HepG2 (cell line): ENCODE data around the gene JPT1. TPM values are rescaled to one million over a fixed set of nuclear protein-coding genes. Genes with fewer than 3 reads are reported as not detected.
A peak's percentile ranks its signal among the peaks of the same experiment; 100 is the strongest.

ENCODE experiments used
- GABPA ChIP-seq, 2 experiments: IDR thresholded peaks; 2 replicates each; pipeline ENCODE4 v1.6.1; 2011 to 2016; ENCODE audit warnings: low read depth in 2 of 2, low read length in 1 of 2, missing biosample characterization in 1 of 2, missing genetic modification characterization in 1 of 2
- GPN1 ChIP-seq: sonication (generic); formaldehyde crosslinking; IDR thresholded peaks from 2 replicates; pipeline ENCODE4 v1.5.1; 2020; ENCODE audit warnings: missing genetic modification reagents, borderline replicate concordance
- HCFC1 ChIP-seq: fragments of 150-350 bp; IDR thresholded peaks from 2 replicates; pipeline ENCODE4 v1.6.1; 2014; ENCODE audit warnings: low read depth, low read length
- HMGA1 ChIP-seq: sonication (generic); formaldehyde crosslinking; conservative IDR thresholded peaks from 2 replicates; pipeline ENCODE4 v1.4.0; 2020; ENCODE audit warnings: missing genetic modification reagents
- MYC ChIP-seq: sonication (generic); formaldehyde crosslinking; IDR thresholded peaks from 2 replicates; pipeline ENCODE4 v1.9.0; 2021; ENCODE audit warnings: missing genetic modification reagents, borderline replicate concordance
- NFAT5 ChIP-seq: sonication (generic); formaldehyde crosslinking; IDR thresholded peaks from 2 replicates; pipeline ENCODE4 v1.4.0; 2020; ENCODE audit warnings: missing genetic modification reagents
- NFE2 ChIP-seq: sonication (generic); formaldehyde crosslinking; IDR thresholded peaks from 2 replicates; pipeline ENCODE4 v1.4.0; 2020; ENCODE audit warnings: missing genetic modification reagents
- NR2F6 ChIP-seq, 2 experiments: IDR thresholded peaks; 2 replicates each; pipeline ENCODE4 v1.6.1; 2016; ENCODE audit warnings: antibody characterized with exemption in 1 of 2, mild to moderate bottlenecking in 1 of 2
- ONECUT2 ChIP-seq: sonication (generic); formaldehyde crosslinking; IDR thresholded peaks from 2 replicates; pipeline ENCODE4 v1.4.0; 2020; ENCODE audit warnings: missing genetic modification reagents
- SSRP1 ChIP-seq: IDR thresholded peaks from 2 replicates; pipeline ENCODE4 v1.6.1; 2016; ENCODE audit warnings: control low read depth
- ZNF253 ChIP-seq: sonication (generic); formaldehyde crosslinking; IDR thresholded peaks from 2 replicates; pipeline ENCODE4 v1.8.0; 2022; ENCODE audit warnings: mild to moderate bottlenecking, missing genetic modification reagents, borderline replicate concordance
- ZNF354B ChIP-seq: sonication (generic); formaldehyde crosslinking; IDR thresholded peaks from 2 replicates; pipeline ENCODE4 v1.8.0; 2022; ENCODE audit warnings: mild to moderate bottlenecking, missing genetic modification reagents
- ZNF441 ChIP-seq: sonication (generic); formaldehyde crosslinking; IDR thresholded peaks from 2 replicates; pipeline ENCODE4 v1.7.0; 2021; ENCODE audit warnings: missing genetic modification reagents, borderline replicate concordance
- ZNF567 ChIP-seq: sonication (generic); formaldehyde crosslinking; IDR thresholded peaks from 2 replicates; pipeline ENCODE4 v1.8.1; 2023; ENCODE audit warnings: mild to moderate bottlenecking, missing genetic modification reagents, borderline replicate concordance
- polyA plus RNA-seq, 8 experiments: library from polyadenylated mRNA; depleted of rRNA in 3 of 8; stranded (reverse) in 7 of 8; unstranded in 1 of 8; fragments of >200 nt; fragmentation: Illumina TruSeq in 4 of 8; extraction: Trizol in 4 of 8; gene quantifications; 2 replicates each; pipeline versions ENCODE4 v1.2.1 to v1.2.3, GENCODE V29; 2011 to 2016; ENCODE audit warnings: low read depth in 4 of 8, missing spikeins in 1 of 8, mixed read lengths in 1 of 8; ENCODE audit not compliant: insufficient read depth in 1 of 8
- total RNA-seq, 5 experiments: library from RNA; depleted of rRNA; stranded (reverse); fragments of >200 nt; fragmentation: Illumina TruSeq; extraction: Trizol; gene quantifications; 2 replicates each; pipeline ENCODE4 v1.2.3, GENCODE V29; 2016; ENCODE audit warnings: low read depth in 1 of 5
- TF ChIP-seq, protein P1 (sequence below): sonication (generic); formaldehyde crosslinking; IDR thresholded peaks from 2 replicates; pipeline ENCODE4 v1.9.0; 2021; ENCODE audit warnings: missing genetic modification reagents, mild to moderate bottlenecking, borderline replicate concordance
- TF ChIP-seq, protein P2 (sequence below): sonication (generic); formaldehyde crosslinking; IDR thresholded peaks from 2 replicates; pipeline ENCODE4 v1.4.0; 2020; ENCODE audit warnings: missing genetic modification reagents

Gene JPT1
- total and polyA plus RNA-seq, 2 of the 13 experiments (the other 11 are each of a cell fraction or from before 2014, with no cell fraction given): 43.3 to 256 TPM

GRCh38 chr17:75088465-75089417 lies 65.6 kb downstream of the JPT1 start (continued):
- TF ChIP-seq NFAT5 (CRISPR knock-in tag): 0 out of 2 replicates have a peak, but pooled peaks have one; percentile 24
- TF ChIP-seq HMGA1 (CRISPR knock-in tag): no peak
- TF ChIP-seq ZNF441 (CRISPR knock-in tag): no peak; the same call in 1 of the 2 replicates
- TF ChIP-seq ZNF253 (CRISPR knock-in tag): 0 out of 2 replicates have a peak, but pooled peaks have one; percentile 6
- no peak for TF ChIP-seq GPN1 (CRISPR knock-in tag)
- no peak for TF ChIP-seq SSRP1 (CRISPR knock-in tag)
- 0 out of 2 replicates have a peak, but pooled peaks have one; percentile 6 for TF ChIP-seq NFE2
- no peak for TF ChIP-seq HCFC1
- TF ChIP-seq ZNF354B (CRISPR knock-in tag): no peak
- TF ChIP-seq ONECUT2 (CRISPR knock-in tag): no peak
- TF ChIP-seq, protein P1, sequence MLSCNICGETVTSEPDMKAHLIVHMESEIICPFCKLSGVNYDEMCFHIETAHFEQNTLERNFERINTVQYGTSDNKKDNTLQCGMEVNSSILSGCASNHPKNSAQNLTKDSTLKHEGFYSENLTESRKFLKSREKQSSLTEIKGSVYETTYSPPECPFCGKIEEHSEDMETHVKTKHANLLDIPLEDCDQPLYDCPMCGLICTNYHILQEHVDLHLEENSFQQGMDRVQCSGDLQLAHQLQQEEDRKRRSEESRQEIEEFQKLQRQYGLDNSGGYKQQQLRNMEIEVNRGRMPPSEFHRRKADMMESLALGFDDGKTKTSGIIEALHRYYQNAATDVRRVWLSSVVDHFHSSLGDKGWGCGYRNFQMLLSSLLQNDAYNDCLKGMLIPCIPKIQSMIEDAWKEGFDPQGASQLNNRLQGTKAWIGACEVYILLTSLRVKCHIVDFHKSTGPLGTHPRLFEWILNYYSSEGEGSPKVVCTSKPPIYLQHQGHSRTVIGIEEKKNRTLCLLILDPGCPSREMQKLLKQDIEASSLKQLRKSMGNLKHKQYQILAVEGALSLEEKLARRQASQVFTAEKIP (CRISPR knock-in tag): no peak
- 0 out of 2 replicates have a peak, but pooled peaks have one; percentile 53 for TF ChIP-seq MYC (CRISPR knock-in tag)
- TF ChIP-seq, protein P2, sequence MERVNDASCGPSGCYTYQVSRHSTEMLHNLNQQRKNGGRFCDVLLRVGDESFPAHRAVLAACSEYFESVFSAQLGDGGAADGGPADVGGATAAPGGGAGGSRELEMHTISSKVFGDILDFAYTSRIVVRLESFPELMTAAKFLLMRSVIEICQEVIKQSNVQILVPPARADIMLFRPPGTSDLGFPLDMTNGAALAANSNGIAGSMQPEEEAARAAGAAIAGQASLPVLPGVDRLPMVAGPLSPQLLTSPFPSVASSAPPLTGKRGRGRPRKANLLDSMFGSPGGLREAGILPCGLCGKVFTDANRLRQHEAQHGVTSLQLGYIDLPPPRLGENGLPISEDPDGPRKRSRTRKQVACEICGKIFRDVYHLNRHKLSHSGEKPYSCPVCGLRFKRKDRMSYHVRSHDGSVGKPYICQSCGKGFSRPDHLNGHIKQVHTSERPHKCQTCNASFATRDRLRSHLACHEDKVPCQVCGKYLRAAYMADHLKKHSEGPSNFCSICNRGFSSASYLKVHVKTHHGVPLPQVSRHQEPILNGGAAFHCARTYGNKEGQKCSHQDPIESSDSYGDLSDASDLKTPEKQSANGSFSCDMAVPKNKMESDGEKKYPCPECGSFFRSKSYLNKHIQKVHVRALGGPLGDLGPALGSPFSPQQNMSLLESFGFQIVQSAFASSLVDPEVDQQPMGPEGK (CRISPR knock-in tag): peak; percentile 35; the same call in 1 of the 2 replicates
- TF ChIP-seq NR2F6 (IDR thresholded peaks at IDR 0.05): peak; percentile 67
- TF ChIP-seq NR2F6 (CRISPR knock-in tag; IDR thresholded peaks at IDR 0.05): peak; percentile 74
- no peak for TF ChIP-seq GABPA (IDR thresholded peaks at IDR 0.05; ENCODE audit: low read depth, low read length)
- no peak for TF ChIP-seq GABPA (CRISPR knock-in tag; IDR thresholded peaks at IDR 0.05; ENCODE audit: low read depth)
- 0 out of 2 replicates have a peak, but pooled peaks have one; percentile 26 for TF ChIP-seq ZNF567 (CRISPR knock-in tag)
